Cortex of kidney (tissue), 1 donor: ENCODE results near the gene PHLPP1.

ENCODE experiments used
- DNase-seq: peaks from one replicate; lab custom pipeline; 2025; lab: John Stamatoyannopoulos, UW

Gene PHLPP1

DNA sequence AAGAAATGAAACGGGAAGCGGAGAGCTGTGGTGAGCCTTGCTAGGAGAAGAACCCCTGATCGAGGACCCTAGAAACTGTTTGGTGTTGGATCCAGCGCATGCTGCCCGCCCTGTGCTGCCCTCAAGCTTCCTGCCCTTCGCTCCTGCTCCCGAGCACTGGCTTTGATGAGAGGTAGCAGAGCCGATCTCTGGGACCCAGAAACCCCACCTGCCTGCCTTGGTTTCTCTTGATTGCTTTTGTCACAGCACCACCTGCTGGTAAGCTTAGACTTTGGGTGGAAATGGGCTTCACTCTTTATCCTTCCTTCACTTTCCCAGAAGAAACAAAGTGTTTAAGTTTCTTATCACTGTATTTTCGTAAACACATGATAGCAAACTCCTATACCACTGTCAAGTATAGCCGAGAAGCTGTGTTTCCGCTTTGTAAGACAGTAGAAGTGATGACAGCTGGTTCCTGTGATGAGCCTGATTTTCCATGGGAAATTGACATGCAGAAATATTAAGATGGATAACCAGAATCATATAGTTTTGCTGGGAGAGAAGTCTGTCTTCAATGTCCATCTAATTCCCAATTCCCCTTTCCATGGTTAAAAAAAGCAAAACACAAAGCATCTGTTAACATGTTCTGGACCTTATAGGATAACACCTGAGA, 267.4 kb downstream of the PHLPP1 start:
- DNase-seq: no peak

DNA sequence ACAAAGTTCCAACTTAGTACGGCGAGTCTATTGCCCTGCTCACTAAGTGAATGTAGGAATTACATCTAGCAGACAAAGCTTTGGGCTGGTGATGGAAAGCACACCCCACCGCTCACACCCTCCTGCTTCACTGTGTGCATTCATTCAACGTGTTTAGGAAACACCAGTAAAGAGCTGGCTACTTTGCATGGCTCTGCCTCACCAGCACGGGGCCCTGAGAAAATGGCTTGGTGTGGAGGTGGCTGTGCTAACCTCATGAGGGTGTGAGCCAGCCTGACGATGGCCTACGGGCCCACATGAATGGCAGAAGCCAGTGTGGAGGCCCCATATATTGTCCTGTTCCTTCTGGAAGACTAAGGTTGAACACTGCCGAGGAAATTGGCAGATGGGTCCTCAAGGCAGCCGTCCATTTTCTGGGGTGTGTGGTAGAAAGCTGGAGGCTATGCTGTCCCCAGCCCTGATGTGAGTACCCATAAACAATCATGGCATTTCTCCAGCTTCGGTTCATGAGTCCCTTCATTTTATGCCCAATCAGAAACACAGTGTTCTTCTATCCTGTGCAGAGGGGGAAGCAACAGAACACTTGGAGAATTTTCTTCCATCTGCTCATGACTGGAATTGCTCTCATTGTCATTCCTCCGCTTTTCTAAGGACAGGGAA, 269.4 kb downstream of the PHLPP1 start:
- DNase-seq: no peak

DNA sequence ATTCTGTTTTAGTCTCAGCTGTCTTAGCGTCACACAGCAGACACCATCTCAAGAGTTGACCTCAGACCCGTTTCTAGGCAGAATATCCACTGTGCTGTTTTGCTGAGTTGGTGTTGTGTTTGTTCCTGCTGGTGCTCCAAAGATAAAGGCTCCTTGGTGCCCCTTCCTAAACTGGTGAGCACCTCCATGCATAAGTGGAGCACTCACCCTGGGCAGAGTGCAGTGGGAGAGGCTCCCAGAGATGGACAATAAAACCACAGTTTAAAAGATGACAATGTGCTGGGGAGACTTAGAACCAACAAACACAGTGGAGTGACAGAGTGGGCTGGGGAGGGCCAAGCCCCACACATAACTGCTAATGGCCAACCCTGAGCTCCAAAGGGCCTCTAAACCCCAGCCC, 271.1 kb downstream of the PHLPP1 start:
- DNase-seq: no peak

DNA sequence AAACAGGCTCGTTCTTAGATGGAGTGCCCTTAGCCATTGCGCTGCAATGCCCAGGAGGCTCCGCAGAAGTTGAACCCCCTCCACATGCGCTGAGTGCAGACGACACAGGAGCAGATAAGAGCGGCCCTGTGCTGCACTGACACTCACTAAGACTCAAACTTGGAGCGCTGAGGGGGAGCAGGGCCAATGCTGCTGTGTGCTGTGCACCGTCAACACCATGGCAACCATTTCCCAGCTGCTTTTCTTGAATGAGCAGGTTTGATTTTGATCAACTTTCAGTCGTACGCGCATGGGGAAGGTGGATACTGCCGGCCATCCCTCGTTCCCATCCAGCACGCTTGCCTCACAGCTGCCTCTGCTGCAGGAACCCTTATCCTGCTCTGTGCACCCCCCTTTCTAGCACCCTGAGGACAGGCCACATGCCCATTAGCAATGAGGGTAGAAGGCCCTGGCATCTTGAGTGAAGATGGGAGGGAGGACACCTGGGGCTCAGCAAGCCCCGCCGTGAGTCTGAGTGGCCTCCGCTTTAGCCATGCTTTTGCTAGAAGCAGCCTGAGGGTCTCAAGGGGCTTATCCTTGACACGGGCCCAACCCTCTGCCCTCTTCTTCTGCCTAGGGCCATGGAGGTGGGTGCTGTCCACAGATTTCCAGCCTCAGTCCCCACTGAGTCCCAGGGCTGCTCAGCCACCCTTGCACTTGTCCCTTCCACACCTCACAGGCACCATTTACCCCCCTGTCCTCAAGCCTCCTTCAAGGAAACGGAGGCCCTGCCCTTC, 271.9 kb downstream of the PHLPP1 start:
- DNase-seq: no peak

DNA sequence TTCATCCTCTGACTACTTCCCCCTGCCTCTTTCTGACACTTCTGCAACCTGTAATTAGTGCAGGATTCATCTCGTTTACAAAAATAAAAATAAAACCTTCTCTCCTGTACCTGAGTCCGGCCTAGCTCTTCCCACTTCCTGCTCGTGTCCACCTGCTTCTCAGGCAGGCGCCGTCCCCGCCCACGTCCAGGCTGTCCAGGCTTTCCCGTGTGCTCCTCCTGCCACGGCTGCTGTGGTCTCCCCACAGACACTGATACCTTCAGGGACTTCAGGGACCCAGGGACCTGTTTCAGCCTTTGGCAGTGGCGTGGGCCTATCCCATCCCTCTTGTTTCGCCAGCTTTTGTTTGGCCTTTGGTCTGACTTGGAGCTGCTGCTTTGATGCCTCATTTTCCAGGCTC, 272.5 kb downstream of the PHLPP1 start:
- DNase-seq: no peak

DNA sequence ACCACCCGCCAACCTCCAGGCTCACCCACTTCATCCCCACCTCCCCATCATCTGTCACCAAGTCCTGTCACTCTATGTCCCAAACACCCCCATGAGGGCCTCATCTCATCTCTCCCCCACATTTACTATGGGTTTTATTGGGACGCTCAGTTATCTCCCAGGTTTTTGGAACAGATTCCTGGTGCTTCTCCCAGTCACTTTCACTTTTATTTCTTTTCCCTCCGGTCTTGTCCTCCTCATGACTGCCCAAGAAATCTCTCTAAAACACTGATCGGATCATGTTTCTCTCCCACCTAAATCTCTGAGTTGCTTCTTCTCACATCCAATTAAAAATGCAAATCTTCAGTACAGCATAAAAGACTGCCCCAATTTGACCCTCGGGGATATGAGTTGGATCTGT, 273.1 kb downstream of the PHLPP1 start:
- no peak for DNase-seq

DNA sequence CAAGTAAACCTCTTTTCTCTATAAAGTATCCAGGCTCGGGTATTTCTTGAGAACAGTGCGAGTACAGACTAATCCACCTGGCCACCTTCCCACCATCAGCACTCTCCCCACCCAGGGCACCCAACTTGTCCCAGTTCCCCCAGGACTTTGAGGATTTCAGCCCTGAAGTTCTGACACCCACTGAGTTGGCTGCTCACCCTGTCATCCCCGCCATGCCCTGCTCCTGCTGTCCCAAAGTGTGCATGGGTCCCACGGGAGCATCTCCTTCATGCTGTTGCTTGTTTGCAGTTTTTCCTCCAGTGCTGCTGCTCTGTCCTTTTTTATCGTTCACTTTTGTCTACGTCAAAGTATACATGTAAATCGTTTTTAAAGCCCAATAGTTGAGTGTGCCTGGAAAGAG, 273.9 kb downstream of the PHLPP1 start:
- no peak for DNase-seq

DNA sequence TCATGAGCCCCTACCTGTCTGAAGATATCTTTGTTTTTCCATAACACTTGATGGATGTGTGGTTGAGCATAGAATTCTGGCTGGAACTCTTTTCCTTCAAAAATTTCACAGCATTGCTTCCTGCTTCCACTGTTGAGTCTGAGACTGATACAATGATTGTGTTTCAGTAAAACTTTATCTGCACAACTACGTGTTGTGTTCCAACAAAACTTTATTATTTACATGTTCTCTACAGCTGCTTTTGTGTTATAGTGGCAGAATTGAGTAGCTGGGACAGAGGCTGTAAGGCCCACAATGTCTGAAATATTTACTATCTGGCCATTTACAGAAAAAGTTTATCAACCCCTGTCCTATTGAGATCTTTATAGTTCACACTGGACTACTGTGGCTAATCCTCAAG, 275.3 kb downstream of the PHLPP1 start:
- DNase-seq: no peak

DNA sequence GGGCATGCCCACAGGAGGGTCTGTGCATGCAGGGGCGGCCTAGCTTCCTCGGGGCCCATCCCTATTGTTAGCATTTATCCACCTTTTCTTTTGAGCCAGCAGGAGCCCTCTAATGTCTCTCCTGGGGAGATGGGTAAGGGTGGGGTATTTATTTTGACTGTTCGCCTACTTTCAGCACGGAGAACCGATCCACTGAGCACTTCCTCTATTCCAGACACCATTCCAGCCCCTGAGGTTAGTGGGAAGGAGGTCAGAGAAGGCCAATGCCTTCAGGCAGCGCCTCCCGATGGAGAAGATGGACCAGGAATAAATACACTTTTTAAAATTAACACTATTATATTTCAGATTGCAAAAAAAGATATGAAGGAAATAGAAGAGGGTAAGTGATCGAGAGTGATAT, 276.0 kb downstream of the PHLPP1 start:
- no peak for DNase-seq

DNA sequence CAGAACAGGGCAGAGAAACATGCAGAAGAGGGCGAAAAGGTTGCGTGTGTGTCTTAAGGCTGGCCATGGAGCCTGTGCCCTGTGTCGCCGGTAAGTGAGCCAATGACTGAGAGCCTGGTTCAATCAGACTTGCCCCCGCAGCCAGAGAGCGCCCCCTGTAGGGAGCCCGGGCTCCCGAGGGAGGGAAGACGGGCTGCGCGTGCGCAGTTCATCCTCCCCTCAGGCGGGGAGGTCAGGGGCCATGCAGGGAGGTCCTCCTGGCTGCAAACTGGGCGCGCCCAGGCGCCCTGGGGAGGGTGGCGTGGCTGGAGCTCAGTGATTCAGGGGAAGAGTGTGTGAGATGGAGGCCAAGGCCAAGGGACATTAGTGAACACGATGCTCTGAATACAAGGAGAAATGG, 276.6 kb downstream of the PHLPP1 start:
- no peak for DNase-seq

DNA sequence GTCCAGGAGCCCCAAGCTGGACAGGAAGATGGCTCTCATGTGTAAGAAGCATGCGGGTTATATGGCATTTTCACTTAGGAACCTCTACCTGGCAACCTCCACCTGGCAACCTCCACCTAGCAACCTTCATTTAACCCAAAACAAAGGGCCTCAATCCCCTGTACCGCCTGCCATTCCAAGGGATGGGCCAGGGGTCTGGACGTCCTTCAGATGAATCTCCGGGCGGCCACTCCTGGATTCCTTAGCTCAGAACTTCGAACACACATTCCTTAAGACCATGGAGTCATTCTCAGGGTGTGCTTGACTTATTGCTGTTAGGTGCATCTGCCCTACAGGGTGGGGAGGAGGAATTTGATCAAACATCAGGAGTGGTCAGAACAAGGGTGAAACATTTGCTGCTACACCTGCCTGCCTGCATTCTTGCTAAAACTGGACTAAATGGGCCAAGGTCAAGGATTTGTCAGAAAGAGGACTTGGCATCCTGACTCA, 277.6 kb downstream of the PHLPP1 start:
- no peak for DNase-seq

DNA sequence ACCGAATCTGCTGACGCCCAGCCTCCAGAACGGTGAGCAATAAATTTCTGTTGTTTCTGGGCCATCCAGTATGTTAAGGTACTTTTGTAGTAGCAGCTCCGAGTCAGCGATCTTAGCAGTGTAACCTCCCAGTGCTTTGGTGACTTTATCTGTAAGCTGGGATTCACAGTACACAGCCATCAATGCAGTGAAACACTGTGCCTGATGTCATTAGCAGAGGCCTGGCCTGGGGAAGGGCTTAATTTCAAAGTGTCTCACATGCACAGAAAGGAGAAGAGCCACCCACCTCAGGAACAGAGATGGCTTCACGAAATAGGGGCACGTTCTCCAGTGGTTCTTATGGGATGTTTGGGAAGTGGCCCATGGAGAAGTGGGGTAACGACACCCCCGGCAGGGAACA, 281.2 kb downstream of the PHLPP1 start:
- DNase-seq: no peak

DNA sequence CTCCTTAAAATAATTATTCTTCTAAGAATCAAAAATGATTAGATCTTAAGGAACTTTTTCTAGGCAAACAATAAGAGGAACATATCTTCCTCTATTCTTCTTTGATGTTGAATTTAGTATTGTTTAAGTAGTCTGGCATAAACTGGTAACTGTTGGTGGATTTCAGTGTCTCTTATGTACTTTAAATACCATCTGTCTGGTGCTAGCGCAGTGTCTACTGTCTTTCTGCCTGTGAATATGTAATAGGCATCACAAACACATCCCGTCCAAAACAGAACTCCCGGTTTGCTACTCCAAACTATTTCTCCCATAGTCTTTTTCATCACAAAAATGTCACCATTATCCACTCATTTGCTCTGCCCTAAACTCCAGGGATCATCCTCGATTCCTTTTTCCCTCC, 281.7 kb downstream of the PHLPP1 start:
- no peak for DNase-seq

DNA sequence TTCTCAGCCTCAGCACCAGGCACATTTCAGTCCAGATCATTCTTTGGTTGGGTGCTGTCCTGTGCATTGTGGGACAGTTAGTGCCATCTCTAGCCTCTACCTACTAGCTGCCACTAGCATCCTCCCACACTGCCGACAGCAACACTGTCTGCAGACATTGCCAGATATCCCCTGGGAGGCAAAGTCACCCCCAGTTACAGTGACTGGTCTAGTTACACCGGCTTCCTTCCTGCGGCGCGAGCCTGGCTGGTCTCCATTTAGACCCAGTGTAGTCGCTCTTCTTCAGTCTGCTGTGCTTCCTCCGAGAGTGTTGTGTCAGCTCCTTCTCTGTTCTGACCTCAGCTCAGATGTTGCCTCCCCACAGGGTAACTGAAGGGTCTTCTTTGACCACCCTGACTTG, 283.1 kb downstream of the PHLPP1 start:
- no peak for DNase-seq

DNA sequence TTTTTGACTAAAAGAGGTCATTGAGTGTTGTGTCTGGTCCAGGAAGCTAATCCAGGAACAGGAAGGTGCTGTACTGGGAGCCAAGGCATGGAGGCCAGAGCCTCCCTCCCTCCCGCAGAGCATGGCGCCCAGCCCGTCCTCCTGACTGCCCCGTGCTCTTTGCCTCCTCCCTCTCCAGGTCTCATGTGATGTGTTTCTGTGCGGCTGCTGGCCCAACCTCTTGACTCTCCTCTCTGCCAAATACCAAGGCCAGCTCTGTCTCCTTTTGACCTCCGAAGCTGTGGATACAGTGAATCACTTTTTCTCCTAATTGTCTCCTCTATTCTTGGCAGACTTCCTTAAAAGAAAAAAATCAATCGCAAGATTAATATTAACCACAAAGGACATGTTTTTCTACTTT, 284.1 kb downstream of the PHLPP1 start:
- DNase-seq: no peak

DNA sequence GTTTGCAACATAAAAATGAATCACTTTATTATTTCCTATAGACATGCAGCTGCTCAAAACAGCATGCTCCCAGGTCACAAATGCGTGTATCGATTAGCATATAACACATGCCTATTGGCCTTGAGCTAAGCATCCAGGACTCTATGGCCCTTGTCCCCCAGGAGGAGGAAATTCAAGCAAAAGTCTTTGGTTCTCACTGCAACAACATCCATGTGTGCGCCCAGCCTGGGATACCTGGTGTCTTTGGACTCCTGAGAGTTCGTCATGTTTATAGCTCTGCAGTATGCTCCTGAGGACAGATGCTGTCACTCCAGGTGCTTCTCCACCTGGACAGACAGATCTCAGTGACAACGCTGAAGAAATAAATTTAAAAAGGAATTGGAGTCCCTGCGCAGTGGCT, 284.6 kb downstream of the PHLPP1 start:
- no peak for DNase-seq

DNA sequence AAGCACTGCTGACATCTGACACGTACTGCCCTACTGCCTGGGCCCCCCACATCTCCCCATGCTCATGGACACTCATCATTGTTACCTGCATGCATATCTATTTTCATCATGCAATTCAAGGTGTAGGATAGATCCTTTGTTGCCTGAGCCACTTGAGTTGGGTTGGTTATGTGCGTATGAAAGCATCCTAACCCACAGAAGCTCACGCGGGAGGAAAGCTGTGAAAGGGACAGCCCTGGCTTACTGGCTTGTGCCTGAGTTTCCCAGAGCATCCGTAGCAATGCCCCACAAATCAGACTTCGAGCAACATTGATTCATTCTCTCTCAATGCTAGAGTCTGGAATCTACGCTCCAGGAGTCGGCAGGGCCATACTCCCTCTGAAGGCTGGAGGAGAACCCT, 285.5 kb downstream of the PHLPP1 start:
- no peak for DNase-seq

DNA sequence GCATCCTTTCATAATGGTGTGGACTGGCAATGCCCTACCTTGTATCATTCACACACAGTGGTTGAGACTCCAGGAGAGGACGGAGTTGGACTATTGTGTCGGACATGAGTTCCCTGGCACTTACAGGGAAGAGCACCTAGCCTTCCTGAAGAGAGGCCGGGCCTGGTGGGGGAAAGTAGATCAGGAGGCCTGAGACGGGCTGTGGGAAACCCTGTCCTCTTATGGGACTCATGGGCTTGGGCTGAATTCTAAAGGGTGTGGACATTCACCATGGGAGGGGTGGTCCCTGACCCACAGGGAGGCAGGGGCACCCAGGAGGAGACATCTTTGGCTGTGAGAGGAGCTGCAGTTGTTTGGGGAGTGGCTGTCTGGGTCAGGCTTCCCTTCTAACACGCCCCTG, 286.5 kb downstream of the PHLPP1 start:
- no peak for DNase-seq

DNA sequence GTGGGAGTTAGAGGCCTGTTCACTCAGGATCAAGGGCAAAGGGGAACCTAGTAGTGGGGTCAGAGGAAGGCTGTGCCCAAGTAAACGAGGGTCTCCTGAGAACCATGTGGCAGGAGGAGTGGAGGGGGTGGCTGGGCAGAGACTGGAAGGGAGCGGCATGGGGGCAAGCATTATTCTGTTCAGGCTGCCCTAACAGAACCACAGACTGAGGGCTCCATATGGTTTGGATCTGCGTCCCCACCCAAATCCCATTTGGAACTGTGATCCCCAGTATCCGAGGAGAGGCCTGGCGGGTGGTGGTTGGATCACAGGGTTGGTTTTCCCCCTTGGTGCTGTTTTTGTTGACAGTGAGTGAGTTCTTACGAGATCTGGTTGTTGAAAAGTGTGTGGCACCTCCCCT, 287.0 kb downstream of the PHLPP1 start:
- no peak for DNase-seq

DNA sequence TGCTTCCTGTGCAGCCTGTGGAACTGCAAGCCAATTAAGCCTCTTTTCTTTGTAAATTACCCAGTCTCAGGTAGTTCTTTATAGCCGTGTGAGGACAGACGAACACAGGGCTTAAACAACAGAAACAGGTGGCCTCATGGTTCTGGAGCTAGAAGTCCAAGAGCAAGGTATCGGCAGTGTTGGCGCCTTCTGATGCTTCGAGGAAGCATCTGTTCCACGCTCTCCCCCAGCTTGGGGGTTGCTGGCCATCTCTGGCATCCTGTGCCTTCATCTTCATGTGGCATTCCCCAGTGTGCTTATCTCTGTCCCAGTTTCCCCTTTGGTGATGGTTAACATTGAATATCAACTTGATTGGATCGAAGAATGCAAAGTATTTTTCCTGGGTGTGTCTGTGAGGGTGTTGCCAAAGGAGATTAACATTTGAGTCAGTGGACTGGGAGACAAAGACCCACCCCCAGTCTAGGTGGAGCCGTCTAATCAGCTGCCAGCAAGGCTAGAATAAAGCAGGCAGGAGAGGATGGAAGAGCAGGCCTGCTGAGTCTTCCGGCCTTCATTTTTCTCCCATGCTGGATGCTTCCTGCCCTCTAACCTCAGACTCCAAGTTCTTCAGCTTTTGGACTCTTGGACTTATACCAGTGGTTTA, 287.6 kb downstream of the PHLPP1 start:
- no peak for DNase-seq

DNA sequence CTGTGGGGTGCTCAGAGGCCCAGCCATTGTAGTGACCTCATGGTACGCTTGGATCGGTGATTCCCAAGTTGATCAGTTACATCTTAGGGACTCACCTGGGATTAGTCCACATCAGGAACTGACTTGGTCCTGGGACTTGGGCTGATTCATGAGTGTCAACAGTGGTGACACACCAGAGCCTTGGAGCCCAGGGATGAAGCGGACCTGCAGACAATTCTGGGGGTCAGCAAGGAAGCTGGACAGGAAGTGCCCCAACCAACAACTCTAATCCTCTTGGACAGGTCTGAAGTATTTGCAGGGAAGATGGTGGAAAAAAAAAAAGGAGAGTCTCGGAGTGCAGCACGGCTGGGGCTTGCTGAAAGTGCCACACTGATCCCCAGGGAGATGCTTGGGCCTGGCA, 288.6 kb downstream of the PHLPP1 start:
- no peak for DNase-seq

DNA sequence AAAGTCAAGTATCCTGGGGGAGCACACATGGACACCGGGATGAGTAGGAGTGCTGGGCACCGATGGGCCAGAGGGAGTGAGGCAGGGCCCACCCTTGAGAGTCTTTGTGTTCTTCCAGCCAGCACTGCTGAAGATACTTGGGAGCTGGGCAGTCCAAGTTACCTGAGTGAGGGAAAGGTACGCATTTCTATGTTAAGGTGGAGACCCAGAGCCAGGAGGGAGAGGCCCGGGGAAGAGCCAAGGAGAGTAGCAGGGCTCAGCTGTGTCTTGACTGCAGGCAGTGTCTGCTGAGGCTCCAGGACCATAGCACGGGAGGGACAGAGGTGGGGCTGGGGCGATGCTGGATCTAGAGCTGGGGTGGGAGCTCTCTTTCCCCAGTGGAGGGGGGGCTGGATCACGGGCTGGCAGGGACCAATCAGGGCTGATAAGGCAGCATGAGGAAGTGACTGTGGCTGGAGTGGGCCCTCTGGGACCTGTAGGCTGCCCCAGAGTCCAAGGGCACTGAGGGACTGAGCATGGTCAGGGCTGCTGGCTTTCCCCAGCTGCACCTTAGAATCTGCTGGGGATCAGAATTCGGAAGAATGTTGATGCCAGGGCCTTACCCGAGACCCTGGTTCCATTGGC, 289.2 kb downstream of the PHLPP1 start:
- DNase-seq: no peak
